Glutamatergic neuron (in vitro differentiated cells): ENCODE results near the gene CNIH3. TPM values are rescaled to one million over a fixed set of nuclear protein-coding genes. Genes with fewer than 3 reads are reported as not detected.

Experiments used
- DNase-seq: peaks from one replicate; pipeline ENCODE4 v3.0.0; 2022
- H3K27ac Mint-ChIP-seq: one replicate; pipeline ENCODE4 v1.8.0; 2020; ENCODE audit warnings: mild to moderate bottlenecking, mixed read lengths, inconsistent platforms; ENCODE audit not compliant: unreplicated experiment
- H3K27me3 Mint-ChIP-seq: one replicate; pipeline ENCODE4 v1.8.0; 2020; ENCODE audit warnings: mild to moderate bottlenecking, moderate library complexity, mixed read lengths, inconsistent platforms; ENCODE audit not compliant: unreplicated experiment
- H3K36me3 Mint-ChIP-seq: one replicate; pipeline ENCODE4 v1.8.0; 2020; ENCODE audit warnings: mild to moderate bottlenecking, mixed read lengths, inconsistent platforms; ENCODE audit not compliant: unreplicated experiment
- H3K4me1 Mint-ChIP-seq: one replicate; pipeline ENCODE4 v1.8.0; 2020; ENCODE audit warnings: mild to moderate bottlenecking, low read depth, mixed read lengths, inconsistent platforms; ENCODE audit not compliant: unreplicated experiment
- H3K4me3 Mint-ChIP-seq: one replicate; pipeline ENCODE4 v1.8.0; 2020; ENCODE audit warnings: mild to moderate bottlenecking, mixed read lengths, inconsistent platforms; ENCODE audit not compliant: unreplicated experiment
- H3K9me3 Mint-ChIP-seq: one replicate; pipeline ENCODE4 v1.8.0; 2020; ENCODE audit warnings: mild to moderate bottlenecking, moderate library complexity, mixed read lengths, inconsistent platforms; ENCODE audit not compliant: unreplicated experiment
- total RNA-seq: library from RNA; stranded (reverse); fragmentation: NEBNext Ultra II Directional; extraction: Animal tissue kit (Norgen Biotek cat#: 25700); gene quantifications from one replicate; pipeline ENCODE4 v1.2.1, GENCODE V29; 2021; ENCODE audit not compliant: unreplicated experiment
- TF ChIP-seq, protein P1 (sequence below): fragments of 200-600 bp; sonication (generic); IDR thresholded peaks from one replicate; pipeline ENCODE4 v1.5.0; 2021; ENCODE audit not compliant: partially characterized antibody, unreplicated experiment

Gene CNIH3
- total RNA-seq, 1 donor from 2014 or later = 4.4 TPM

DNA sequence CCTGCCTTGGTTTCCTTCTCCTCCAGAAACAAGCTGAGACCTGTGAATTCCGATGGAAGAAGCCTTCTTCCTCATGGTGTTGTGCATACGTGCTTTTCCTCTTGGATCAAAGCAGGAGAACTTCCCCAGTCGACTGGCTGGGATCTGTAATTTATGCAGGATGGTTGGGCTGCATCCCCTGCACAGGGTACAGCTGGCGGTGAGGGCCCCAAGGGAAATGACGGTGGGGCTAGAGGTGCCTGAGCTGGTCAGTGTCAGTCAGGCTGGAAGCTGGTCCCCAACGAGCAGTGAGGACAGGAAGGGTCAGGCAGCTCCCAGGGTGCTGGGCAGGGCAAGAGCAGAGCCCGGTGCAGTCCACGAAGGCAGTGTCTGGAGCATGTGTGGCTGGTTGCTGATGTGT lies 106.7 kb downstream of the CNIH3 start:
- H3K4me3 Mint-ChIP-seq = no peak overlapping the region
- peaks cover 13% of the 10 kb centered on the region for H3K4me1 Mint-ChIP-seq
- no peaks in the 10 kb centered on the region for H3K36me3 Mint-ChIP-seq
- H3K9me3 Mint-ChIP-seq = peaks cover 2% of the 10 kb centered on the region
- TF ChIP-seq, protein P1, sequence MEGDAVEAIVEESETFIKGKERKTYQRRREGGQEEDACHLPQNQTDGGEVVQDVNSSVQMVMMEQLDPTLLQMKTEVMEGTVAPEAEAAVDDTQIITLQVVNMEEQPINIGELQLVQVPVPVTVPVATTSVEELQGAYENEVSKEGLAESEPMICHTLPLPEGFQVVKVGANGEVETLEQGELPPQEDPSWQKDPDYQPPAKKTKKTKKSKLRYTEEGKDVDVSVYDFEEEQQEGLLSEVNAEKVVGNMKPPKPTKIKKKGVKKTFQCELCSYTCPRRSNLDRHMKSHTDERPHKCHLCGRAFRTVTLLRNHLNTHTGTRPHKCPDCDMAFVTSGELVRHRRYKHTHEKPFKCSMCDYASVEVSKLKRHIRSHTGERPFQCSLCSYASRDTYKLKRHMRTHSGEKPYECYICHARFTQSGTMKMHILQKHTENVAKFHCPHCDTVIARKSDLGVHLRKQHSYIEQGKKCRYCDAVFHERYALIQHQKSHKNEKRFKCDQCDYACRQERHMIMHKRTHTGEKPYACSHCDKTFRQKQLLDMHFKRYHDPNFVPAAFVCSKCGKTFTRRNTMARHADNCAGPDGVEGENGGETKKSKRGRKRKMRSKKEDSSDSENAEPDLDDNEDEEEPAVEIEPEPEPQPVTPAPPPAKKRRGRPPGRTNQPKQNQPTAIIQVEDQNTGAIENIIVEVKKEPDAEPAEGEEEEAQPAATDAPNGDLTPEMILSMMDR = no peak
- DNase-seq = peak; percentile 64
- H3K27me3 Mint-ChIP-seq = peaks cover 7% of the 10 kb centered on the region
- no peak overlapping the region for H3K27ac Mint-ChIP-seq

DNA sequence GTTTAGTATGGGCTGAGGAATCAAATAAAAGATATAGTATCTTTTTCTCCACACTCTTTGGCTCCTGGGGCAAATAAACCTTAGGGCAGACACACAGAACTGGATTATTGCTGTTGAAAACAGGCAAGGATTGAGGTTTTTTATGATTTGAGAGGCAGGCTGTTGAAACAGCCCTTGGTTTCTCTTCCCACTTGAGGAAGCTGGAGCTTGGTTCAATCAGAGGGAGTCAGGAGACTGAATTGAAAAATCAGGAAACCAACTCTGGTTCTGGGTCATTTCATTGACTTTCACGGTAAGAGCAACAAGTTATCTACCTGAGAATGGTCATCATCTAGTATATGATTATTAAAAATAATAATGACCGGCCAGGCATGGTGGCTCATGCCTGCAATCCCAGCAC lies 108.4 kb downstream of the CNIH3 start:
- no peak overlapping the region for H3K27ac Mint-ChIP-seq
- DNase-seq = no peak
- peaks cover under 1% of the 10 kb centered on the region for H3K36me3 Mint-ChIP-seq
- TF ChIP-seq, protein P1 = no peak
- no peak overlapping the region for H3K4me3 Mint-ChIP-seq
- peaks cover 3% of the 10 kb centered on the region for H3K27me3 Mint-ChIP-seq
- peaks cover 14% of the 10 kb centered on the region for H3K4me1 Mint-ChIP-seq
- H3K9me3 Mint-ChIP-seq = peaks cover 2% of the 10 kb centered on the region

DNA sequence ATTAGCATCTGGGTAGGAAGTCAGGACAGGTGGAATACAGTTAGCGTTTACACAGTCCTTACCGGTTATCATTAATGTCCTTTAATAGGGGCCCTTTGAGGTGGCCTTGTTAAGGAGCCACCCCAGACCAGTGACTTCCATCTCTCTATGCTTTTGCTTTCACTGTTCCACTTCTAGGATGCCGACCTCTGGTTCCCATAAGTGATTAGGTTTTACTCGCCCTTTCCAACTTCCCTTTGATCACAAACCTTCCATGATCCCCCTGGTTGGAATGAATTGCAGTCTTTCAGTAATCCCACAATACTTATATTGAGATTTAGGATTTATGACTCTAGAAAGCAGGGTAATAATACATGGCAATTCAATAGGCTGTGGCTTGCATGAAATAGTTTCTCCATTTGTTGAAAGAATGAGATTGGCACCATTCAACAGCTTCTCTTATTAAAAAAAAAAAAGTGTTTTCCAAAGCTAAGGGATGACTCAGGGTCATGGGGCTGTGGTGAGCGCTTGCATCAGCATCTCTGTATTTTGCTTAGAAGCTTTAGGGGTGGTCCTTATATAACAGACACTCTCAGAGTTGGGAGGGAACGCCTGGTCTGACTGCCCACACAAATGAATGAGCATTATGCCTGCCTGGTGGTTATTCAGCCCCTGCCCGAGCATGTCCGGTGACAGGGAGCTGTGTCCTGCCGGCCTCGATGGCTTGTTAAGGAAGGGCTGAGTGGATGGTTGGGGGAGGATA lies 110.5 kb downstream of the CNIH3 start:
- Mint-ChIP-seq H3K9me3 (peaks cover 2% of the 10 kb centered on the region), H3K36me3 (peaks cover 4% of the 10 kb centered on the region), H3K27me3 (peaks cover 3% of the 10 kb centered on the region), H3K4me3 (peak overlapping the region; percentile 67), H3K27ac (no peak overlapping the region), H3K4me1 (peaks cover 14% of the 10 kb centered on the region)
- TF ChIP-seq, protein P1 = no peak
- DNase-seq = no peak

DNA sequence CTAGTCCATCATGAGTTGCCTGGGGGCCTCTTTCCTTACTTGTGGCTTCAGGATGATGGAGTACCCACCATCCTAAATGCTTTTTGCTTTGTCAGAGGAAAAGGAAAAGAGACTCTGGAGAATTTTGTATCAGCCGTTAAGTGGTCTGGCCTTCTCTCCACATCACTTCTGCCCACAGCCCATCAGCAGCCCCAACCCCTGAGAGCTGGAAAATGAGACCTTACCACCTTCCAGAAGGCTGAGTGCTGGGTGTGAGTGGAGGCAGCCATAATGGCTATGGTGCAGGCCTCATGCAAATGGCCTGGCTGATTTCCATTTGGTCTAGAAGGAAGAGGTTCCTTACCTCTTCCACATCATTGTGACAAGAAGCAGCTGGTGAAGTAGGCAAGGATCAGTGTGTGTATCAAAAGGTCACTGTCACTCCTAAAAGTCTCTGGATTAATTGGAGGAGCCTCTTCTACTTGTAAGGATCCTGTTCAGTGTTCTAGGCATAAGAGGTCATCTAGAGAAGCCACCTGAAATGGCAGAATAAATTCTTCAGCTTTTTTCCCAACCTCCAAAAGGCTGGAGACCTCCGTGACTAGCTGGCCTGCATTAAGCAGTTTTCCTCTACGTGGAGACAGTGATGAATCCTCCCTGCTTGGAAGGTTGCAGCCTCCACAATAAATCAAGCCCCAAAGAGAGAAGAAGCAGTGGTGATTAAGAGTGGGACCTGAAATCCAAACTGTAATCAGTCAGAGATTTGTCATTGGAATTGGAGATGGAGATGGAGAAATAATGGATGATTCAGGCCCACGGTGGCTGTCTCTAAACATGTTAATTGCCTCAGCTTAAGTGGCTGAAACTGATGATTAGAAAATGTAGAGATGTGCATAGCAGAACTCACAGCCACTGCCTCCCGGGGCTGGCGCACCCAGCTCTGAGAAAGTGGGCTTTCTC lies 111.5 kb downstream of the CNIH3 start:
- peaks cover 2% of the 10 kb centered on the region for H3K9me3 Mint-ChIP-seq
- peaks cover 4% of the 10 kb centered on the region for H3K36me3 Mint-ChIP-seq
- H3K27ac Mint-ChIP-seq = no peak overlapping the region
- no peak overlapping the region for H3K4me3 Mint-ChIP-seq
- peaks cover 2% of the 10 kb centered on the region for H3K27me3 Mint-ChIP-seq
- DNase-seq = no peak
- peaks cover 12% of the 10 kb centered on the region for H3K4me1 Mint-ChIP-seq
- TF ChIP-seq, protein P1 = no peak

DNA sequence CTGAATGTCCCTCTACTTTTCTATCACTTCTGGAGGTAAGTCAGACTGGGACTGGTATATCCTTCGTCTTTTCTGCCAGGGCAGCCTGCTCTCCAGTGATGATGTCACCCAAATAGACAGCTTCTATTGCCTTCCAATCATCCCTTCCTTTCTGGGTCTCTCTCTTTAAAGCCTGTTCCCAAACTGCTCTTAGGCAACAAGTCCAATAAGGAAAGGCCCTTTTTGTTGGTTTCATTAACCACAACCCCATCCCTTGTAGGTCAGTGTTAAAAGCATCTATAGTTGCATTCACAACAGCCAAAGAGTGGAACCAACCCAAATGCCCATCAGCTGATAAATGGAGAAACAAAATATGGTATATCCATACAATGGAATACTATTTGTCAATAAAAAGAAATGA lies 114.4 kb downstream of the CNIH3 start:
- TF ChIP-seq, protein P1 = no peak
- no peak overlapping the region for H3K27ac Mint-ChIP-seq
- peaks cover 4% of the 10 kb centered on the region for H3K36me3 Mint-ChIP-seq
- H3K4me3 Mint-ChIP-seq = no peak overlapping the region
- peaks cover 25% of the 10 kb centered on the region for H3K4me1 Mint-ChIP-seq
- no peak for DNase-seq
- H3K27me3 Mint-ChIP-seq = peaks cover 4% of the 10 kb centered on the region
- peaks cover 2% of the 10 kb centered on the region for H3K9me3 Mint-ChIP-seq
